ENCODE data around the gene DGKE.

- TF ChIP-seq, protein P1, sequence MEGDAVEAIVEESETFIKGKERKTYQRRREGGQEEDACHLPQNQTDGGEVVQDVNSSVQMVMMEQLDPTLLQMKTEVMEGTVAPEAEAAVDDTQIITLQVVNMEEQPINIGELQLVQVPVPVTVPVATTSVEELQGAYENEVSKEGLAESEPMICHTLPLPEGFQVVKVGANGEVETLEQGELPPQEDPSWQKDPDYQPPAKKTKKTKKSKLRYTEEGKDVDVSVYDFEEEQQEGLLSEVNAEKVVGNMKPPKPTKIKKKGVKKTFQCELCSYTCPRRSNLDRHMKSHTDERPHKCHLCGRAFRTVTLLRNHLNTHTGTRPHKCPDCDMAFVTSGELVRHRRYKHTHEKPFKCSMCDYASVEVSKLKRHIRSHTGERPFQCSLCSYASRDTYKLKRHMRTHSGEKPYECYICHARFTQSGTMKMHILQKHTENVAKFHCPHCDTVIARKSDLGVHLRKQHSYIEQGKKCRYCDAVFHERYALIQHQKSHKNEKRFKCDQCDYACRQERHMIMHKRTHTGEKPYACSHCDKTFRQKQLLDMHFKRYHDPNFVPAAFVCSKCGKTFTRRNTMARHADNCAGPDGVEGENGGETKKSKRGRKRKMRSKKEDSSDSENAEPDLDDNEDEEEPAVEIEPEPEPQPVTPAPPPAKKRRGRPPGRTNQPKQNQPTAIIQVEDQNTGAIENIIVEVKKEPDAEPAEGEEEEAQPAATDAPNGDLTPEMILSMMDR (IDR thresholded peaks at IDR 0.05; ENCODE audit: insufficient read depth, low read length, poor library complexity, severe bottlenecking), result no peak
- TF ChIP-seq EZH2phosphoT487 (conservative IDR thresholded peaks at IDR 0.05; ENCODE audit: low read length), result no peak
Observed at GRCh38 chr17:56793531-56793930, 40.4 kb upstream of the DGKE start.
